H9 (cell line): ENCODE data around the gene CHL1. TPM values are rescaled to one million over a fixed set of nuclear protein-coding genes. Genes with fewer than 3 reads are reported as not detected.

ENCODE experiments used
- DNase-seq: peaks from one replicate; pipeline ENCODE4 v3.0.0-alpha.2; 2017
- H2AFZ ChIP-seq: one replicate; pipeline ENCODE4 v1.6.1; 2013; ENCODE audit warnings: mild to moderate bottlenecking, low read length, control low read depth, moderate library complexity
- H2AK5ac ChIP-seq: 2 replicates; pipeline ENCODE4 v1.6.1; 2013; ENCODE audit warnings: low read length, control low read depth, mixed read lengths; ENCODE audit not compliant: insufficient read length
- H2BK120ac ChIP-seq: one replicate; pipeline ENCODE4 v1.6.1; 2013; ENCODE audit warnings: low read depth, mild to moderate bottlenecking, low read length, control low read depth, inconsistent platforms; ENCODE audit not compliant: poor library complexity, severe bottlenecking
- H2BK12ac ChIP-seq: 2 replicates; pipeline ENCODE4 v1.6.1; 2013; ENCODE audit warnings: low read length, control low read depth, mixed read lengths, low read depth; ENCODE audit not compliant: insufficient read length
- H2BK15ac ChIP-seq: 2 replicates; pipeline ENCODE4 v1.6.1; 2013; ENCODE audit warnings: low read depth, low read length, control low read depth
- H2BK20ac ChIP-seq: one replicate; pipeline ENCODE4 v1.6.1; 2013; ENCODE audit warnings: low read depth, mild to moderate bottlenecking, low read length, control low read depth, inconsistent platforms; ENCODE audit not compliant: poor library complexity, severe bottlenecking
- H2BK5ac ChIP-seq: 2 replicates; pipeline ENCODE4 v1.6.1; 2013; ENCODE audit warnings: low read length, control low read depth, mixed read lengths; ENCODE audit not compliant: insufficient read length
- H3K14ac ChIP-seq: 2 replicates; pipeline ENCODE4 v1.6.1; 2013; ENCODE audit warnings: low read length, control low read depth; ENCODE audit not compliant: insufficient read depth
- H3K18ac ChIP-seq: 2 replicates; pipeline ENCODE4 v1.6.1; 2013; ENCODE audit warnings: low read depth, mild to moderate bottlenecking, mixed read lengths, low read length, control low read depth; ENCODE audit not compliant: insufficient read length
- H3K23ac ChIP-seq: 2 replicates; pipeline ENCODE4 v1.6.1; 2013; ENCODE audit warnings: low read length, control low read depth, mixed read lengths, low read depth; ENCODE audit not compliant: insufficient read length
- H3K23me2 ChIP-seq: 2 replicates; pipeline ENCODE4 v1.6.1; 2013; ENCODE audit warnings: low read depth, mild to moderate bottlenecking, mixed read lengths, low read length, control low read depth; ENCODE audit not compliant: insufficient read length, poor library complexity, severe bottlenecking
- H3K27ac ChIP-seq: 2 replicates; pipeline ENCODE4 v1.5.1; 2013; ENCODE audit warnings: low read length, control low read depth, mixed read lengths, low read depth; ENCODE audit not compliant: insufficient read length
- H3K27me3 ChIP-seq: 2 replicates; pipeline ENCODE4 v1.6.1; 2013; ENCODE audit warnings: low read length, control low read depth, inconsistent platforms; ENCODE audit not compliant: insufficient read depth
- H3K4ac ChIP-seq: 2 replicates; pipeline ENCODE4 v1.6.1; 2013; ENCODE audit warnings: low read depth, mild to moderate bottlenecking, control low read depth, inconsistent platforms, low read length, moderate library complexity
- H3K4me1 ChIP-seq: 2 replicates; pipeline ENCODE4 v1.6.1; 2013; ENCODE audit warnings: low read length, control low read depth, inconsistent platforms; ENCODE audit not compliant: insufficient read depth
- H3K4me2 ChIP-seq: 2 replicates; pipeline ENCODE4 v1.6.1; 2013; ENCODE audit warnings: low read length, control low read depth, mixed read lengths; ENCODE audit not compliant: insufficient read length, insufficient read depth
- H3K56ac ChIP-seq: 2 replicates; pipeline ENCODE4 v1.6.1; 2013; ENCODE audit warnings: low read depth, mild to moderate bottlenecking, mixed read lengths, low read length, control low read depth; ENCODE audit not compliant: insufficient read length
- H3K79me1 ChIP-seq: 2 replicates; pipeline ENCODE4 v1.6.1; 2013; ENCODE audit warnings: low read depth, mild to moderate bottlenecking, moderate library complexity, low read length, control low read depth, inconsistent platforms; ENCODE audit not compliant: insufficient read depth, poor library complexity, severe bottlenecking
- H3K79me2 ChIP-seq: 2 replicates; pipeline ENCODE4 v1.6.1; 2013; ENCODE audit warnings: low read length, control low read depth, inconsistent platforms; ENCODE audit not compliant: insufficient read depth
- H3K9ac ChIP-seq: 2 replicates; pipeline ENCODE4 v1.6.1; 2013; ENCODE audit warnings: low read length, control low read depth, mixed read lengths; ENCODE audit not compliant: insufficient read length; ENCODE audit errors: extremely low read depth
- H3K9me3 ChIP-seq: one replicate; pipeline ENCODE4 v1.6.1; 2013; ENCODE audit warnings: low read depth, low read length, inconsistent platforms; ENCODE audit not compliant: control insufficient read depth
- H3T11ph ChIP-seq: one replicate; pipeline ENCODE4 v1.6.1; 2013; ENCODE audit warnings: mild to moderate bottlenecking, low read length, control low read depth, inconsistent platforms
- H4K20me1 ChIP-seq: one replicate; pipeline ENCODE4 v1.6.1; 2013; ENCODE audit not compliant: control insufficient read depth, insufficient read length, insufficient read depth
- H4K5ac ChIP-seq: 2 replicates; pipeline ENCODE4 v1.6.1; 2013; ENCODE audit warnings: low read depth, mild to moderate bottlenecking, mixed read lengths, low read length, control low read depth; ENCODE audit not compliant: insufficient read length
- H4K8ac ChIP-seq: replicated peaks from 2 replicates; pipeline ENCODE4 v1.6.1; 2013; ENCODE audit warnings: low read length, control low read depth, mixed read lengths, low read depth; ENCODE audit not compliant: insufficient read length
- H4K91ac ChIP-seq: 2 replicates; pipeline ENCODE4 v1.6.1; 2013; ENCODE audit warnings: low read depth, mild to moderate bottlenecking, moderate library complexity, mixed read lengths, low read length, control low read depth; ENCODE audit not compliant: insufficient read length
- H3K27ac Mint-ChIP-seq, 3 experiments: 2 replicates in 2 of 3; 3 replicates in 1 of 3; pipeline ENCODE4 v1.8.0; 2020 to 2021; ENCODE audit warnings: mixed read lengths in 3 of 3, mild to moderate bottlenecking in 1 of 3, moderate library complexity in 1 of 3
- H3K27me3 Mint-ChIP-seq: 2 replicates; pipeline ENCODE4 v1.8.0; 2021; ENCODE audit warnings: low read depth, mild to moderate bottlenecking, moderate library complexity, mixed read lengths
- H3K36me3 Mint-ChIP-seq, 3 experiments: 2 replicates in 2 of 3; 3 replicates in 1 of 3; pipeline ENCODE4 v1.8.0; 2020 to 2021; ENCODE audit warnings: low read depth in 3 of 3, mixed read lengths in 3 of 3; ENCODE audit not compliant: insufficient read depth in 1 of 3
- H3K4me1 Mint-ChIP-seq, 2 experiments: 2 replicates each; pipeline ENCODE4 v1.8.0; 2020; ENCODE audit warnings: mixed read lengths in 2 of 2
- H3K4me3 Mint-ChIP-seq, 2 experiments: 2 replicates in 1 of 2; 3 replicates in 1 of 2; pipeline ENCODE4 v1.8.0; 2020 to 2021; ENCODE audit warnings: mild to moderate bottlenecking in 2 of 2, mixed read lengths in 2 of 2, moderate library complexity in 1 of 2
- H3K9me3 Mint-ChIP-seq, 2 experiments: 2 replicates in 1 of 2; 3 replicates in 1 of 2; pipeline ENCODE4 v1.8.0; 2020; ENCODE audit warnings: mild to moderate bottlenecking in 2 of 2, mixed read lengths in 2 of 2, moderate library complexity in 1 of 2
- CTCF ChIP-seq: fragments of 200-600 bp; sonication (generic); conservative IDR thresholded peaks from 3 replicates; pipeline ENCODE4 v1.8.0; 2021; ENCODE audit warnings: antibody characterized with exemption, mild to moderate bottlenecking
- WGBS: extraction: QIAGEN DNeasy Blood & Tissue Kit; methylation state at CpG from one replicate; pipeline ENCODE4 v1.1.7; 2013; ENCODE audit warnings: missing lambda C conversion rate, low lambda C conversion rate, mixed read lengths; ENCODE audit not compliant: insufficient read length; ENCODE audit errors: extremely low coverage; 5-methylcytosine and 5-hydroxymethylcytosine counted together
- total RNA-seq: library from RNA; stranded (reverse); gene quantifications from 2 replicates; pipeline ENCODE4 v1.2.1, GENCODE V29; 2021

The CHL1 gene
- total RNA-seq, 1 experiment from 2014 or later: not detected

GRCh38 chr3:210669-211068, 14.1 kb downstream of the CHL1 start:
- no peaks in the 10 kb centered on the region for H3K27me3 ChIP-seq
- H2BK20ac ChIP-seq: no peak overlapping the region
- H3K23me2 ChIP-seq: no peaks in the 10 kb centered on the region
- no peaks in the 10 kb centered on the region; the same call in 1 of the 2 replicates for H3K27me3 Mint-ChIP-seq
- H3K18ac ChIP-seq: no peak overlapping the region
- no peaks in the 10 kb centered on the region for H3K36me3 Mint-ChIP-seq
- H3K79me2 ChIP-seq: no peaks in the 10 kb centered on the region
- H3K4ac ChIP-seq: no peak overlapping the region
- H3K56ac ChIP-seq: no peak overlapping the region
- no peak overlapping the region for H4K8ac ChIP-seq
- no peak overlapping the region for H2BK120ac ChIP-seq
- H4K5ac ChIP-seq: no peak overlapping the region
- no peak overlapping the region for H2BK5ac ChIP-seq
- H3K9me3 ChIP-seq: no peaks in the 10 kb centered on the region
- no peaks in the 10 kb centered on the region for H3K79me1 ChIP-seq
- H3K9me3 Mint-ChIP-seq: no peaks in the 10 kb centered on the region
- H3K27ac Mint-ChIP-seq: no peak overlapping the region; a peak in 1 of 7 replicates
- no peak overlapping the region for H2AFZ ChIP-seq
- H2BK12ac ChIP-seq: no peak overlapping the region
- no CpG with 5 or more reads among the region's 4 CpGs for WGBS
- no peak overlapping the region for H4K91ac ChIP-seq
- H3K9ac ChIP-seq: no peak overlapping the region
- no peak overlapping the region for H2AK5ac ChIP-seq
- H2BK15ac ChIP-seq: no peak overlapping the region
- no peaks in the 10 kb centered on the region for H3K4me1 ChIP-seq
- no peaks in the 10 kb centered on the region for H3K4me1 Mint-ChIP-seq
- H4K20me1 ChIP-seq: no peaks in the 10 kb centered on the region
- no peak overlapping the region for H3T11ph ChIP-seq
- no peak overlapping the region for H3K23ac ChIP-seq
- no peak overlapping the region for H3K4me3 Mint-ChIP-seq
- H3K27ac ChIP-seq: no peak overlapping the region
- DNase-seq: no peak
- TF ChIP-seq CTCF: no peak
- H3K14ac ChIP-seq: no peak overlapping the region
- no peak overlapping the region for H3K4me2 ChIP-seq
